ENCODE results near the gene PNLDC1. TPM values are rescaled to one million over a fixed set of nuclear protein-coding genes. Genes with fewer than 3 reads are reported as not detected.

PNLDC1 gene
- total RNA-seq, 2 donors from 2014 or later: not detected

- Histone ChIP-seq H3K4me3 (ENCODE audit: low read length) (peak overlapping the region; percentile 96), H3K27me3 (ENCODE audit: control insufficient read depth, insufficient read depth, low read length, poor library complexity, severe bottlenecking) (no peaks in the 10 kb centered on the region), H3K9ac (ENCODE audit: extremely low read depth, low read length, poor library complexity, severe bottlenecking) (peak overlapping the region; percentile 89), H3K4me1 (ENCODE audit: control insufficient read depth, insufficient read depth, low read length) (peaks cover 3% of the 10 kb centered on the region), H3K9me3 (ENCODE audit: control insufficient read depth, low read length) (no peaks in the 10 kb centered on the region), H3K36me3 (ENCODE audit: control insufficient read depth, insufficient read depth, low read length) (peaks cover 62% of the 10 kb centered on the region), H3K27ac (ENCODE audit: low read depth, low read length) (no peak overlapping the region)
- WGBS, 2 experiments (ENCODE audit: insufficient coverage in 1 of 2, insufficient read length in 1 of 2): 33 to 35% methylated on average over 3 to 15 of the region's 15 CpGs
- H3K36me3 Mint-ChIP-seq (ENCODE audit: low read depth): peaks cover 64% of the 10 kb centered on the region
- H3K27ac Mint-ChIP-seq: peak overlapping the region; percentile 85
- peaks cover 28% of the 10 kb centered on the region for H3K4me1 Mint-ChIP-seq
- DNase-seq: no peak
- no peaks in the 10 kb centered on the region for H3K27me3 Mint-ChIP-seq (ENCODE audit: insufficient read depth)
- H3K9me3 Mint-ChIP-seq: no peaks in the 10 kb centered on the region
- H3K4me3 Mint-ChIP-seq: peak overlapping the region; percentile 97
- no peak for TF ChIP-seq CTCF (conservative IDR thresholded peaks at IDR 0.05)
Observed at GRCh38 chr6:159788276-159788675, 11.8 kb upstream of the PNLDC1 start.

- TF ChIP-seq CTCF (conservative IDR thresholded peaks at IDR 0.05): no peak
- Histone ChIP-seq H3K4me1 (ENCODE audit: control insufficient read depth, insufficient read depth, low read length) (peaks cover 3% of the 10 kb centered on the region), H3K9me3 (ENCODE audit: control insufficient read depth, low read length) (no peaks in the 10 kb centered on the region), H3K27me3 (ENCODE audit: control insufficient read depth, insufficient read depth, low read length, poor library complexity, severe bottlenecking) (no peaks in the 10 kb centered on the region), H3K4me3 (ENCODE audit: low read length) (peak overlapping the region; percentile 96), H3K9ac (ENCODE audit: extremely low read depth, low read length, poor library complexity, severe bottlenecking) (peak overlapping the region; percentile 89), H3K27ac (ENCODE audit: low read depth, low read length) (peak overlapping the region; percentile 81), H3K36me3 (ENCODE audit: control insufficient read depth, insufficient read depth, low read length) (peaks cover 61% of the 10 kb centered on the region)
- H3K36me3 Mint-ChIP-seq (ENCODE audit: low read depth): peaks cover 64% of the 10 kb centered on the region
- DNase-seq: peak; percentile 65
- H3K4me3 Mint-ChIP-seq: peak overlapping the region; percentile 97
- H3K27me3 Mint-ChIP-seq (ENCODE audit: insufficient read depth): no peaks in the 10 kb centered on the region
- H3K27ac Mint-ChIP-seq: peak overlapping the region; percentile 85
- no peaks in the 10 kb centered on the region for H3K9me3 Mint-ChIP-seq
- 1% methylated on average over 31 to 60 of the region's 60 CpGs for WGBS, 2 experiments (ENCODE audit: insufficient coverage in 1 of 2, insufficient read length in 1 of 2)
- H3K4me1 Mint-ChIP-seq: peaks cover 28% of the 10 kb centered on the region
Observed at GRCh38 chr6:159788753-159789376, 11.2 kb upstream of the PNLDC1 start.

GRCh38 chr6:159789377-159790148 is 10.5 kb upstream of the PNLDC1 start, which contains the start of gene TCP1:
Gene TCP1, minus strand, starts transcription at chr6:159789602. Its CDS starts 134 bp downstream, at chr6:159789468.
- H3K36me3 Mint-ChIP-seq (ENCODE audit: low read depth): peaks cover 67% of the 10 kb centered on the region
- peak within 1 kb of the TSS; percentile 97 for H3K4me3 Mint-ChIP-seq
- TF ChIP-seq CTCF (conservative IDR thresholded peaks at IDR 0.05): no peak
- Histone ChIP-seq H3K4me3 (ENCODE audit: low read length) (peak within 1 kb of the TSS; percentile 96), H3K9ac (ENCODE audit: extremely low read depth, low read length, poor library complexity, severe bottlenecking) (peak within 1 kb of the TSS; percentile 89), H3K27me3 (ENCODE audit: control insufficient read depth, insufficient read depth, low read length, poor library complexity, severe bottlenecking) (no peaks in the 10 kb centered on the region), H3K27ac (ENCODE audit: low read depth, low read length) (peak within 1 kb of the TSS; percentile 91), H3K4me1 (ENCODE audit: control insufficient read depth, insufficient read depth, low read length) (peaks cover 3% of the 10 kb centered on the region), H3K9me3 (ENCODE audit: control insufficient read depth, low read length) (no peaks in the 10 kb centered on the region), H3K36me3 (ENCODE audit: control insufficient read depth, insufficient read depth, low read length) (peaks cover 63% of the 10 kb centered on the region)
- no peaks in the 10 kb centered on the region for H3K9me3 Mint-ChIP-seq
- H3K27me3 Mint-ChIP-seq (ENCODE audit: insufficient read depth): no peaks in the 10 kb centered on the region
- H3K4me1 Mint-ChIP-seq: peaks cover 32% of the 10 kb centered on the region
- WGBS, 2 experiments (ENCODE audit: insufficient coverage in 1 of 2, insufficient read length in 1 of 2): 0 to 1% methylated on average over 29 to 64 of the region's 64 CpGs
- peak within 1 kb of the TSS; percentile 99 for H3K27ac Mint-ChIP-seq
- DNase-seq: peak; percentile 100

Measured in endodermal cell (in vitro differentiated cells).